ENCODE results near the gene GAR1. TPM values are rescaled to one million over a fixed set of nuclear protein-coding genes. Genes with fewer than 3 reads are reported as not detected.
"Not testable (repeated sequence)": the region's sequence is repeated elsewhere in the genome, so short reads cannot be mapped to it uniquely, and the experiment has no call there.

GAR1 gene
- total RNA-seq, result 1 to 10 TPM; 2.9 to 7.1 (median 4.4) TPM
- long read RNA-seq, result 0 reads

GRCh38 chr4:109815151-109816081, at the start of gene GAR1:
Gene GAR1 (plus strand): TSS chr4:109815762. CDS start chr4:109816165, 403 bp downstream.
- ATAC-seq (peak; percentile 99 to 100 (median 99)), DNase-seq (peak; percentile 90 to 94 (median 94))
- Histone ChIP-seq H3K4me1 (peaks cover 0 to 11% (median 4%) of the 10 kb centered on the region in 4 donors), H3K27me3 (no peaks in the 10 kb centered on the region), H3K9me3 (no peaks in the 10 kb centered on the region), H3K4me3 (peak within 1 kb of the TSS; percentile 72 to 82 (median 80)), H3K36me3 (peaks cover 0 to 12% (median 0%) of the 10 kb centered on the region in 4 donors), H3K27ac (peak within 1 kb of the TSS; percentile 79 to 84 (median 79))
- WGBS (ENCODE audit: insufficient coverage, low coverage, low lambda C conversion rate, missing lambda C conversion rate), result 0% methylated on average over 42 of the region's 53 CpGs
- intact Hi-C loops (cut with DNase I), result loop anchor here in 1 of 2 donors (10.0 kb wide), 1 partner anchor 121 kb away; no protein-coding TSS in a partner anchor
- no peak for TF ChIP-seq CTCF (IDR thresholded peaks at IDR 0.05)
- TF ChIP-seq POLR2A (IDR thresholded peaks at IDR 0.05), result no peak

- H3K27ac ChIP-seq; H3K9me3 ChIP-seq; DNase-seq; H3K36me3 ChIP-seq; H3K27me3 ChIP-seq; H3K4me3 ChIP-seq; ATAC-seq; H3K4me1 ChIP-seq; intact Hi-C loops (cut with DNase I): not testable (repeated sequence)
- WGBS (ENCODE audit: insufficient coverage, low coverage, low lambda C conversion rate, missing lambda C conversion rate), result 64% methylated on average over 2 of the region's 2 CpGs
Measured at GRCh38 chr4:109782092-109782491, 33.5 kb upstream of the GAR1 start.

GRCh38 chr4:109786846-109787245, 28.7 kb upstream of the GAR1 start:
- Histone ChIP-seq H3K27me3 (no peaks in the 10 kb centered on the region), H3K9me3 (no peaks in the 10 kb centered on the region), H3K36me3 (no peaks in the 10 kb centered on the region), H3K4me1 (no peaks in the 10 kb centered on the region), H3K27ac (no peak overlapping the region), H3K4me3 (no peak overlapping the region)
- TF ChIP-seq CTCF (IDR thresholded peaks at IDR 0.05), result no peak
- no peak for TF ChIP-seq POLR2A (IDR thresholded peaks at IDR 0.05)
- WGBS (ENCODE audit: insufficient coverage, low coverage, low lambda C conversion rate, missing lambda C conversion rate), result 85% methylated on average over 1 of the region's 1 CpG
- DNase-seq (no peak), ATAC-seq (no peak)
- intact Hi-C loops (cut with DNase I), result no loop called here

- Histone ChIP-seq H3K36me3 (no peaks in the 10 kb centered on the region), H3K9me3 (no peaks in the 10 kb centered on the region), H3K4me3 (no peak overlapping the region), H3K27ac (no peak overlapping the region), H3K27me3 (no peaks in the 10 kb centered on the region), H3K4me1 (no peaks in the 10 kb centered on the region)
- TF ChIP-seq POLR2A (IDR thresholded peaks at IDR 0.05), result no peak
- TF ChIP-seq CTCF (IDR thresholded peaks at IDR 0.05), result no peak
- ATAC-seq (no peak), DNase-seq (no peak)
- WGBS (ENCODE audit: insufficient coverage, low coverage, low lambda C conversion rate, missing lambda C conversion rate), result 88% methylated on average over 1 of the region's 1 CpG
- intact Hi-C loops (cut with DNase I), result no loop called here
Measured at GRCh38 chr4:109787807-109788206, 27.8 kb upstream of the GAR1 start.

GRCh38 chr4:109795059-109795458, 20.5 kb upstream of the GAR1 start:
- H3K4me1 ChIP-seq, result peaks cover 0 to 20% (median 0%) of the 10 kb centered on the region in 4 donors
- no peaks in the 10 kb centered on the region for H3K36me3 ChIP-seq
- ATAC-seq (no peak), DNase-seq (no peak)
- intact Hi-C loops (cut with DNase I), result no loop called here
- H3K4me3 ChIP-seq, result no peak overlapping the region
- 67% methylated on average over 1 of the region's 6 CpGs for WGBS (ENCODE audit: insufficient coverage, low coverage, low lambda C conversion rate, missing lambda C conversion rate)
- no peaks in the 10 kb centered on the region for H3K9me3 ChIP-seq
- H3K27ac ChIP-seq, result no peak overlapping the region
- no peaks in the 10 kb centered on the region for H3K27me3 ChIP-seq
- TF ChIP-seq POLR2A (IDR thresholded peaks at IDR 0.05) (no peak), CTCF (IDR thresholded peaks at IDR 0.05) (no peak)
